Hematopoietic multipotent progenitor cell treated with erythropoietin and hydrocortisone succinate and interleukin-3 and kit ligand, for 8 days (in vitro differentiated cells): ENCODE data around the gene FANCE.
"Not testable (repeated sequence)": the region's sequence is repeated elsewhere in the genome, so short reads cannot be mapped to it uniquely, and the experiment has no call there.

Source experiments
- DNase-seq: peaks from one replicate; pipeline ENCODE4 v3.0.0-alpha.2; 2015

Gene FANCE

GRCh38 chr6:35452183-35453090, at the start of gene FANCE:
FANCE (plus strand) TSS chr6:35452338; CDS start chr6:35452546, 208 bp downstream.
- DNase-seq: peak; percentile 90

- DNase-seq: no peak
Observed at GRCh38 chr6:35402856-35403191, 49.3 kb upstream of the FANCE start.

GRCh38 chr6:35403544-35404442, 48.3 kb upstream of the FANCE start:
- DNase-seq: no peak

GRCh38 chr6:35406711-35407485, 45.2 kb upstream of the FANCE start:
- no peak for DNase-seq

- no peak for DNase-seq
Observed at GRCh38 chr6:35409245-35409644, 42.9 kb upstream of the FANCE start.

- no peak for DNase-seq
Observed at GRCh38 chr6:35410131-35410530, 42.0 kb upstream of the FANCE start.

- no peak for DNase-seq
Observed at GRCh38 chr6:35411066-35411465, 41.1 kb upstream of the FANCE start.

- DNase-seq: no peak
Observed at GRCh38 chr6:35412102-35412501, 40.0 kb upstream of the FANCE start.

- DNase-seq: no peak
Observed at GRCh38 chr6:35413911-35414310, 38.2 kb upstream of the FANCE start.

- peak; percentile 33 for DNase-seq
Observed at GRCh38 chr6:35415065-35415891, 36.9 kb upstream of the FANCE start.

GRCh38 chr6:35417979-35418661, 34.0 kb upstream of the FANCE start:
- DNase-seq: no peak

- DNase-seq: peak; percentile 12
Observed at GRCh38 chr6:35419417-35419816, 32.7 kb upstream of the FANCE start.

GRCh38 chr6:35419961-35420360, 32.2 kb upstream of the FANCE start:
- no peak for DNase-seq

- no peak for DNase-seq
Observed at GRCh38 chr6:35425284-35425683, 26.9 kb upstream of the FANCE start.

- DNase-seq: no peak
Observed at GRCh38 chr6:35426074-35426473, 26.1 kb upstream of the FANCE start.

GRCh38 chr6:35427435-35427834, 24.7 kb upstream of the FANCE start:
- no peak for DNase-seq

GRCh38 chr6:35427851-35428321, 24.3 kb upstream of the FANCE start:
- DNase-seq: no peak

- DNase-seq: no peak
Observed at GRCh38 chr6:35428421-35429149, 23.6 kb upstream of the FANCE start.

- no peak for DNase-seq
Observed at GRCh38 chr6:35429463-35429862, 22.7 kb upstream of the FANCE start.

- no peak for DNase-seq
Observed at GRCh38 chr6:35432291-35432690, 19.8 kb upstream of the FANCE start.

GRCh38 chr6:35432702-35433101, 19.4 kb upstream of the FANCE start:
- DNase-seq: not testable (repeated sequence)
